GM18520 (cell line): ENCODE results near the gene ANGEL1.

ENCODE experiments used
- ATAC-seq: cut with Tn5 transposase; IDR thresholded peaks from one replicate; pipeline ENCODE4 v1.9.1; 2021; ENCODE audit not compliant: unreplicated experiment

The ANGEL1 gene, protein sequence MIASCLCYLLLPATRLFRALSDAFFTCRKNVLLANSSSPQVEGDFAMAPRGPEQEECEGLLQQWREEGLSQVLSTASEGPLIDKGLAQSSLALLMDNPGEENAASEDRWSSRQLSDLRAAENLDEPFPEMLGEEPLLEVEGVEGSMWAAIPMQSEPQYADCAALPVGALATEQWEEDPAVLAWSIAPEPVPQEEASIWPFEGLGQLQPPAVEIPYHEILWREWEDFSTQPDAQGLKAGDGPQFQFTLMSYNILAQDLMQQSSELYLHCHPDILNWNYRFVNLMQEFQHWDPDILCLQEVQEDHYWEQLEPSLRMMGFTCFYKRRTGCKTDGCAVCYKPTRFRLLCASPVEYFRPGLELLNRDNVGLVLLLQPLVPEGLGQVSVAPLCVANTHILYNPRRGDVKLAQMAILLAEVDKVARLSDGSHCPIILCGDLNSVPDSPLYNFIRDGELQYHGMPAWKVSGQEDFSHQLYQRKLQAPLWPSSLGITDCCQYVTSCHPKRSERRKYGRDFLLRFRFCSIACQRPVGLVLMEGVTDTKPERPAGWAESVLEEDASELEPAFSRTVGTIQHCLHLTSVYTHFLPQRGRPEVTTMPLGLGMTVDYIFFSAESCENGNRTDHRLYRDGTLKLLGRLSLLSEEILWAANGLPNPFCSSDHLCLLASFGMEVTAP

DNA sequence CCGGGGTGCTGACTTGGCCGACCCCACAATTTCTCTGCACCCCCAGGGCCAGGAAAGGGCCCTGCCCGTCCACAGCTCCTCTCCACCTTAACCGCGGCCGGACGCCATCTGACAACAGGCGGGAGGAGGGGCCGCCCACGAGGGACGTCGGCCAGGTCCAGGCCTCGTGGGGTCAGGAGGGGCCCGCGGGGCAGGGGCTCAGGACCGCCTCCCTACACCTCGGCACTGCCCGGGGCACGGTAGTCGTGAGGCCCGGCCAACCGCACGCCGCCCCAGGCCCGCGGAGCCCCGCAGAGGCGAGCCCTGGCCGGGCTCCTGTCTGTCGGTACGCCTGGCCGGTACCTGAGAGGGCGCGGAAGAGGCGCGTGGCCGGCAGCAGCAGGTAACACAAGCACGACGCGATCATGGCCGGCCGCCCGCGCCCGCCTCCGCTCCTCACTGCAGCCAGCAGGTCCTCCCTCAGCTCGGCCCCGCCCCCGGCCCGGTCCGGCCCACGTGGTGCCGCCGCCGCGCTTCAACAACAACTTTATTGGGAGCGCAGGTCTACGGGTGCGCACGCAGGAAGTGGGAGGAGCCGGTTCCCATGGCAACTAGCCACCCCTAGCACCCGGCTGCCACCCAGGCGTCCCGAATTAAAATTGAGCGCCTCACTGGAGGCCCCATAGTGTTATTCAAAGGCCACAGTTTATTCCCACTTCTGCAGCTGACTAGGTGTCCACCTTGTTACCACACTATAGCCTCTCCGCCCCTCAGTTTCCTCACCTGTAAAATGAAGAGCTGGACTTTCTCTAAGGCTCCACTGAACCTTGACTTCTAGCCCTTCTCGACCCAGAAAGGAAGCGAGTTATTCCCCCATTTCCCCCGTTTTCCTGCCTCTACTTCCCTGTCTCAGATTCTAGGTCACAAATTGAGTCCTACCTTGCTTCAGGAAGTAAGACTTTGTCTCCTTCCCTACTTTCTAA is at the start of gene ANGEL1:
ANGEL1 (minus strand) TSS at position 461 of the 962 bp plus-strand sequence; CDS start at position 406, 55 bp downstream.
- peak; percentile 80 for ATAC-seq

DNA sequence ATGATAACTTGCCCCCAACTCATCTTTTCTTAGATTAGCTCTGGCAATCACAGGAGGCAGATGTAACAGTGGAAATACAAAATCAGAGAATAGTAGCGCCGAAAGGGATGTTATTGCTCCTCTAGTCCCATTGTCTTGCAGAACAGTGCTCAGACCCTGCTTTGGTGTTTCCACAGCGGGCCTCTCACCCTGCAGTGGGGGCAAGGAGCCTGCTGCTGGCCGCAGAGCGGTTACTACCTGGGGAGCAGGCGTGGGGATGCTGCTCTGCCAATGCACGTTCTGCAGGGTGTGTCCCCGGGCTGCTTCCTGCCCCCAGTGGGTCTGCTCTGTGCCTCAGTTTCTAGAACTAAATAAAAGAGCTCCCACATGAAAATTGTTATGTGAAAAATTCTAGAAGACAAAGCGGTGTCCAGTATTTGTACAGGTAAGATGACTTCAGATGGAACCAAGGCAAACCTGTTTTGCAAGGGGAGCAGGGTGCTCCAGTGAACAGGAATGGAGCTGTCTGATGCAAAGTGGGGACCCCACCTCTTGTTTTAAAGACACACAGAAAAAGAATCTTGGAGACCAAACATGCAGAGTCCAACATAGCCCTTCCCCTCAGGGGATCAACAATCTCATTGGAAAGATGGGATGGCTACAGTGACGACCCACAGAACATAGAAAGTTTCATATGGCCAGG is 49.0 kb upstream of the ANGEL1 start:
- ATAC-seq: no peak

DNA sequence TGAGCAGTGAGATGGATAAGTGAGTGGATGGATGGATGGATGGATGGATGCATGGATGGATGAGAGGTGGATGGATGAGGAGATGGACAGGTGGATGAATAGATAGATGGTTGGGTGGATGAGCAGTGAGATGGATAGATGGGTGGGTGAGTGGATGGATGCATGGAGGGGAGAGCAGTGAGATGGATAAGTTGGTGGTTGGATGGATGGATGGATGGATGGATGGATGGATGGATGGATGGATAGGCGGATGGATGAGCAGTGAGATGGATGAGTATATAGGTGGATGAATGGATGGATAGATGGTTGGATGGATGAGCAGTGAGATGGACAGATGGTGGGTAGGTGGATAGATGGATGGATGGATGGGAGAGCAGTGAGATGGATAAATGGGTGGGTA is 44.1 kb upstream of the ANGEL1 start:
- ATAC-seq: no peak

DNA sequence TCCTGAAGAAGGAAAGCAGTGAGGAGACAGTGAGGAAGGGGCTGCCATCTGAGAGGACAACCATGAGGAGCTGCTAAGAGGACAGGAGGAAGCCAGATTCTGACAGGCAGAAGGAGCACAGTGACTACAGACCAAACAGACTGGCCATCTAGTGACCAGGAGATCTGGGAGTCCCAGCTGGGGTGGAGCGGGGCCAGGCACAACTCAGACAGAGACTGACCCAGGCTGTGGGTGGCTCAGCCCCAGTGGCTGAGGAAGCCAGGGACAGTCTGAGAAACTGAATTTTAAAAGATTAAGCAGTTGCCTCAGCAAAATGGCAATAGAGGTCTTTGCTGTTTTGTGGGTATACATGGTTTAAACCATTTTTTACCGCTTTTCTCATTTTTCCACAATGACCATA is 42.4 kb upstream of the ANGEL1 start:
- no peak for ATAC-seq

DNA sequence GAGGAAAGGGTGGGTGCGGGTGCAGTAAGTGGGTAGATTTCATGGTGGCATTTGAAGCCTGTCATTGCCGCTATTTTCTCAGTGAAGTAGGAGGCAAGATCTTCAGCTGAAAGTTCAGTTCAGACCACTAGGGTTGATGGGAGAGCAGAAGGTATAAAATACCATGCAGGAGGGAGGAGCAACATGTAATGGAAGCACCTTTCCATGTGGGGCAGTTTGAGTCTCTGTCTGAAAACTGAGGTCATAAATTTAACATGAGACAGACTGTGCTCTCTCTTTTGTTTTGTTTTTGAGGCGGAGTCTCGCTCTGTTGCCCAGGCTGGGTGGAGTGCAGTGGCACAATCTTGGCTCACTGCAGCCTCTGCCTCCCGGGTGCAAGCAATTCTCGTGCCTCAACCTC is 36.2 kb upstream of the ANGEL1 start:
- no peak for ATAC-seq

DNA sequence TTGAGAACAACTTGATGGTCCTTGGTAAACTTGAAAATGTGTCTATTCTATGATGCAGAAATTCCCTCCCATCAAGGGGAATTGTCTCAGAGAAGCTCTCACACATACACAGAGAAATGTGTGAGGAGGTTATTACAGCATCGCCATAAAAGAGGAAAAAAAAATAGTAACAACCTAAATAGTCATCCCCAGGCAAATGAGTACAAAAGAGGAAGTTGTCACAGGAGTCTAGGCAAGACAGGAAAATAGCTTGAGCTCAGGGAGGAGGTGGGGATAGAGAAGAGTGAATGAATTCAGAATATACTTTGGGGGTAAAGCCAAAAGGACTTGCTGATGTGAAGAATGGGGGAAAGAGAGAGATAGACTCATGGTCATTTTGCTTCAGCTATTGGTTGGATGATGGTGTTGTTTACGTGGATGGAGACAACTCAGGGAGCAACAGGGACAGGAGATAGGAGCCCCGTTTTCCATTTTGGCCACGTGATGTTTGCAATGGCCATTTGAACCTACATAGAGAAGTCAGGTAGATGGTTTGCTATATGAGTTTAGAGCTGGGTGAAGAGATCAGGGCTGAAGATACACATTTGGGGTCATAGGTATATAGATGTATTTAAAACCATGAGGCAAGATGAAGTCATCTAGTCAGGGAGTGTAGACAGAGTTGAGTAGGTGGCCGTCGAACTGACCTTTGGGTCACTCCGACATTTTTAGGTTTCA is 33.8 kb upstream of the ANGEL1 start:
- ATAC-seq: no peak

DNA sequence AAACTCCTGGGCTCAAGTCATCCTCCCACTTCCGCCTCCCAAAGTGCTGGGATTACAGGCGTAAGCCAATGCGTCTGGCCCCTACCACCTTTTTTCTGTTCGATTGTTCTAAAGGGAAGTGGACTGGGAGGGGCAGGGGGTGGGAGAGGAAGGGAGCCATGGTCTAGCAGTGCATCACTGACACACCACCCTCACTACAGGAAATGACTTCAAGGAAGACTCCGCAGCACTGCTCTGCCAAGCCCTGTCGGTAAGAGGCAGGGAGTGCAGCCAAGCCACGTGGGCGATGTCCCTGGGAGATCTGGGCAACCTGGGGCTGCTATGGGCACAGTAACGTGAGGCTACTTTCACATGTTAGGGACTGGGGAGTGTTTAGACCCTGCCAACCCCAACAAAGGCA is 31.5 kb upstream of the ANGEL1 start:
- ATAC-seq: no peak

DNA sequence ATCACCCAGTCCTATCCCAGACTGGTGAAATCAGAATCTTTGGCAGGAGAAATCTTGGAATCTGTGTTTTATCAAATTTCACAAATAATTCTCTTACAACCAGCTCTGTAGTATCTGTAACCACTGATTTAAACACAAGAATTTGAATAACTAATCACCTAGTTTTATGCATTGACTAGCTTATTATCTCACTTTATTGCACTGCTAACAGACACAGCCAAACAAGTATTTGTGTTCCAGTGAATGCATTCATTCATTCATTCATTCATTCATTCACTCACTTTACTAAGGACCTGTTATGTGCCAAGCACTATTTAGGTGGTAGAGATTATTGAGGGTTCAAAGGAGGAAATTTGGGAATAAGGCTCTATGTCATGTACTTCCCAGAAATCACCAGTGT is 29.7 kb upstream of the ANGEL1 start:
- ATAC-seq: no peak

DNA sequence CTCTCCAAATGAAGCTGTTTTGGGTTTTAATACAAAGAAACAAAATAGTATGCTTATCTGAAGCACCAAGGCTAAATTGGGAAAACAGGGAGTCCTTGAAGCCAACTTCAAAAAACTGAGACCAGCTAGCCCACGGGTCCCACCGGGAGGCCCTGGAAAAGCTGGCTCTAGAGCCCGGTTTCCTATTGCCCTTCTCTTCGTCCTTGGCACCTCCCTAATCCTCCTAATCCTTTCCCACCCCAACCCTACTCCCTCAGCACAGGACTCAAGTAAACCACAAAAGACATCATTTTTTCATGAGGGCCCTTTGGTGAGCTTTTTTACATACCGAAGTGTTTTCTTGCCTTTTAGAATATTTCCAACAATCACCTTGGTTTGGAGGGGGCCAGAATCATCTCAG is 24.8 kb upstream of the ANGEL1 start:
- no peak for ATAC-seq

DNA sequence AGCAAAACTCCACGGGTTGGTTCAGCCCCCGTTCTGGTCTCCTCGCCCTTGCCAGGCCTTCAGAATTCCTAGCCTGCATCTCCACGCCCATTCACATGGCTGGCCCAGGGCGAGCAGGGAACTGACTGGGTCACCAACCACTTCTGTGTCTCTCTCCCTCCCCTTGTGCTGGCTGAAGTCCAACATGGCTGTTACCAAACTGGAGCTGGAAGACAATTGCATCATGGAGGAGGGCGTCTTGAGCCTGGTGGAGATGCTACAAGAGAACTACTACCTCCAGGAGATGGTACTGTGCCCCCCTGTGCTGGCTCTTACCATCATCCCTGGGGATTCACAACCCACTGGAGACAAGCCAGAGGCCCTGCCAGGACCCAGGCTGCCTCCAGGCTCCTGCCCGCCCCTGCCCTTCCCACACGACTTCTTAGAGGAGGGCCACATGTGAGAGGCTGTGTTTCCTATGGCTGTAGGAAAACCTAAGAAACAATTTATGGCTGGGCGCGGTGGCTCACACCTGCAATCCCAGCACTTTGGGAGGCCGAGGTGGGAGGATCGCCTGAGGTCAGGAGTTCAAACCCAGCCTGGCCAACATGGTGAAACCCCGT is 23.4 kb upstream of the ANGEL1 start:
- ATAC-seq: no peak

DNA sequence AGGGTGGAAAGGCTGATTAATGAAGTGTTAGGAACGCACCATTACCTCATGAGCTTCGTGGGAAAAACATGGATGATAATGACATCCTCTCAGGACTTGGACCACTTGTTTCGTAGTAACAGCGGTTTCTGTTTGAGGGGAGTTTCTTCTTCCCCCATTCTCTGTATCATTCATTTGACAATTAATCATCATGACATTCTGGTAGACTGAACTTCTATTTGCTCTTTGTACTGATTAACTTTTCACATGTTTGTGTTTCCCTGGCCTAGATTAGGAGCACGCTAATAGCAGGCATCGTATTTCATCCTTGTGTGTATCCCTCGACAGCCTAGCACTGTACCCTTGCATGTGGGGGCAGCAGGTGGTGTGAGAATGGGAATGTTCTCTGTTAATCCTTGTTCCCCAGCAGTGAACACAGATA is 21.6 kb upstream of the ANGEL1 start:
- no peak for ATAC-seq

DNA sequence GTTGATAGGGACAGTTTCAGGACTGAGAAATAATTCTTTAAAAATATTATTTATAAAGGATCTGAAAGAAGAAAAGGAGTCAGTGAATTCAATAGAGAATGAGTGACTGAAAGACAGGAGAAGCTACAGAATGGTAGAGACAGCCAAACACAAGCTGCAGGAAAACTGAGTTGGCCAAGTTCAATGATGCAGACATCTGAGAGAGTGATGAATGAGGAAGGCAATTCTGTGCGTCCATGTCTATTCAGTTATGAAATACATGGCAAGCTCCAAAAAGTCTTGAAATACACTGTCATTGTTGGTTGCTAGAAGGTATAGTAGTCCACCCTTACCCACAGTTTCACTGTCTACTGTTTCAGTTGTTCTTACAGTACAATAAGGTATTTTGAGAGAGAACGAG is 20.3 kb upstream of the ANGEL1 start:
- ATAC-seq: no peak

DNA sequence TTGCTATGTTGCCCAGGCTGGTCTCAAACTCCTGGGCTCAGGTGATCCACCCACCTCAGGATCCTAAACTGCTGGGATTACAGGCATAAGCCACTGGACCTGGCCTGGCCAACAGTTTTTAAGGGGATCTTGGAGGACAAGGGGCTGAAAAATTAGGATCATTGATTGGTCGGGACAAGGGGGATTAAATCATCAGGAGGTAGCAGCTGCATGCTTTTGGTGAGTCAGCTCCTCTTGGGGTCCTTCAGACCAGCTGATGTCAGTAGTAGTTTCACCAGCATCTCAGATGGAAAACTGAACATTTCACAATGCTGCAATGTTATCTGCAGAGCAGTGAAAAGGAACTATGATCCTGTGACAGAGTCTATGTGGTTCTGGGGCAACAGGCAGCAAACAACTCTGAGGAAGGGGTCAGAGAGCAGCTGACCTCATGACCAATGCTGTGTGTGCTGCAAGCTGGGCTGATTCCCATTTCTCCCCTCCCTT is 19.9 kb upstream of the ANGEL1 start:
- ATAC-seq: no peak

DNA sequence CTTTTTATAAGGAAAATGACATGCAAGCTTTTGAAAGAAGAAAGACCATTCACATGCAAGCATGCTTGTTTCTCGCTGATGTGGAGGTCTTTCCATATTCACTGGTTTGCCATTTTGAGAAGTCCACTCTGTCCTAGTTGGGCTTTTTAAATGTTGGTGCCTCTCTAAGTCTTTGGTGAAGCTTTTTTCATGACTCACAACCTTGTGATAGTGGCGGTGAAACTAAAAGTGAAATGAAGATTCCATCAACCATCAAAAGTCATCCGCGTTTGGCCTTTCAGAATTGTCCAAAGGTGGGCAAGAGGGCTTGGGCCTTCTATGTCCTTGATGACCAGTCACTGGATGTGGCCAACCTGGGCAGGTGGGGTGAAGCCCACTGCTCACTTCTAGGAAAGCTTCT is 17.9 kb upstream of the ANGEL1 start:
- ATAC-seq: no peak

DNA sequence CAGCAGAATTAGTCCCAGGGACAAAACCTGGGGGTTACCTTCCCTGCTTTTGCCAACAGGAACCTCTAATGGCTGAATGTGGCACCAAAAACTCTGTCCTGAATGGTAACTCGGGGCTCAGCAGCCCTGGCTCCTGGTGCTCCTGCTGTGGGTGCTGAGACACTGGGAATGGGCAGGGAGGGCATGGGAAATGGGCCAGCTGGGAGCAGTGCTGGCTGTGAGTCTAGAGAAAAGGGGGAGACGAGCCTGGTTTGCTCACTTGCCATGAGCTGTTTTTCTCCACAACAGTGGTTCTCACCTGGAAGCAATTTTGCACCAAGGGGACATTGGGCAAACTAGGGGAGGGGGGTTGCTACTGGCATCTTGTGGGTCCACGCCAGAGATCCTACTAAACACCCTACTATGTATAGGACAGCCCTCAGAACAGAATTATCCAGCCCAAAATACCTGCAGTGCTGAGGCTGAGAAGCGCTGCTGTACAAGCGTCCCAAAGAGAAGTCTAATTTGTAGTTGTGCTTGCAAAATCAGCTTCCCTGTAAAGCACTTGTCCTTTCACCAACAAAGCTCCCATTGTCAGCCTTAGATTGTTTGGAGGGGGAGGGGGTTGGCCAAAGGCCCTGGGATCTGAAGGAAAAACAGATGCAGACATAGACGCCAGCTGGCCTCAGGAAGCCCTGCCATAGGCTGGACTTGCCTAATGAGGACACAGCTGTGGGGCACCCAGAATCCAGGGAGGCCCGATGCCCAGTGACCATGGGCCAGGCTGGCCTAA is 17.2 kb upstream of the ANGEL1 start:
- ATAC-seq: no peak

DNA sequence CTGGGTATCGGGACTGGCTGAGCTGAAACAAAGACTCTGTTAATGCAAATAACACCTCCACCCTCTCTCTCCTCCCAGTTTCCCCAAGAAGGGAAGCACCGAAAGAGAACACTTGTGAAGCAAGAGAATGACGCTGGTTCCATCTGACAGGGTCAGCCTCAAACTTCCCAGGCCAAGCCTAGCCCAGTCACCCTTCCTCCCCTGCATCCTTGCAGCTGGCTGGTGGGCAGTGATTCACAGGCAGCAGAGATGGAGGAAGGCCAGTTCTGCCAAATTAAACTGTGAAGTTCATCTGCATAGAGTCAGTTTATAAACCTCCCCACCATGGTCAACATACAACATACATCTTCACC is 16.3 kb upstream of the ANGEL1 start:
- no peak for ATAC-seq

DNA sequence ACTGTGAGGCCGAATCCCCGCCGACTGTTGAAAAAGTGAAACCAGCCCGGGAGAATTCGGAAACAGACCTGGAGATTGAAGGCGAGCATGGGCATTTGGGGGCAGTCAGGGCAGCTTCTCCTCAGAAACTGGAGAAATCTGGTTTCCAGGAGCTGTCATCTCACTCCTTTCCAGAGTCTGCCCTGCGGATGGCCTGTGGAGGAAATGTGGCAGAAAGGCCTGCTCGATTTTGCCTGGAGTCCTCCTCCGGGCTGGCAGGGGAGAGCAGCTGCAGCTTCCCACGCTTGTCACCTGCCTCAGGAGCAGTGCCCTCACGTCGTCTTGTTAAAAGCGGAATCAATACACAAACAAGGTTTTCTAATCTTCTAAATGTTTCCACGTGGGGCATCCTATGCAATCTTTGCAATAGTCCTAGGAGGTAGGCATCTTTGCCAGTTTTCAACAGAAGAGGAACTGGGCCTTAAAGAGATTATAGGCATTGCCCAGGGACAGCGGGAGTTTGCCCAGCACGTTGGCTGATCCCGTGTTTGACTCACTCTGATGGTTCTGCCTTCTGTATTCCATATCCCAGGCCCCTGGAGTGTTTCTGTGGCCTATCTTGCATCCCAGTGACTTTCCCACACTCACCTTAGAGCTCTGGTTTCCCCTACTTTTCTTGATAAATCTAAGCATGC is 15.8 kb upstream of the ANGEL1 start:
- ATAC-seq: no peak

DNA sequence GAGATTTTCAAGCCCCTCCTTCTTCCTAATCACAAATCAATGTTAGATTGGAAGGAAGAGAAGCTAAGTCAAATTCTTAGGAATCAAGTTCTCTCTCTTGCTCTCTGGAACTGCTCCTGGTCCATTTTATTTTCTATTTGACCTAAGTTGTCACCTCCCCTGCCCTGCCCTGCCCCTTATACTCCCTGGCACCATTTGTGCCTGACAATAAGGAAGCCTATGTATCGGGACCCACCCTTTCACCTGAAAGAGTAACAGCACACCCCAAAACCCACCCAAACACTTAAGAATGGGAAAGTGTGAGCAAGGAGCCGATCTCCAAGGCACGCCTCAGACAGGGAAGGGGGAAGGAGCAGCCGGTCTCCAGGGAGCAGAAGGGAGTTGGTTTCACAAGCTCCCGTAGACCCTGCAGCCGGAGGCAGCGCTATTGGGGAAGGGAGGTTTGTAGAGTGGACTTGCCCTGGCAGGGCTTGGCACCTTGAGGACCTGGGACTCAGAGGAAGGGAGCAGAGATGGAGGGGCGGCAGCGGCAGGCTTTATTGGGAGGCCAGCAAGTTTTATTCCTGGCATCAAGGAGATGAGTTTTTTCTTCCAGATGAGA is 15.1 kb upstream of the ANGEL1 start:
- ATAC-seq: no peak
